Stimulated activated naive CD8-positive, alpha-beta T cell treated with anti-CD3 and anti-CD28 coated beads, Interleukin-15, Interleukin-2, amounts not matched to agents 100 U/mL and 50 U/mL, for 24 hours (primary cell): ENCODE data around the gene ULK2.

Experiments
- ATAC-seq: fragments of 150-1000 bp; cut with Tn5 transposase; one replicate; pipeline ENCODE4 v1.10.0; 2021
- DNase-seq: peaks from one replicate; pipeline ENCODE4 v3.0.0; 2021

The ULK2 gene

GRCh38 chr17:19726631-19727376, 140.9 kb downstream of the ULK2 start:
- ATAC-seq (no peak), DNase-seq (no peak)

GRCh38 chr17:19725486-19725885, 142.2 kb downstream of the ULK2 start:
- DNase-seq (no peak), ATAC-seq (no peak)

GRCh38 chr17:19724501-19725420, 143.0 kb downstream of the ULK2 start:
- DNase-seq (peak; percentile 65), ATAC-seq (peak; percentile 75)

- DNase-seq (no peak), ATAC-seq (no peak)
These were observed 143.8 kb downstream of the ULK2 start for GRCh38 chr17:19723964-19724363.
